Measurements from ENCODE around the gene CMSS1. TPM values are rescaled to one million over a fixed set of nuclear protein-coding genes. Genes with fewer than 3 reads are reported as not detected.

CMSS1 gene
- polyA plus RNA-seq, 1 donor from 2014 or later = 31.8 TPM

DNA sequence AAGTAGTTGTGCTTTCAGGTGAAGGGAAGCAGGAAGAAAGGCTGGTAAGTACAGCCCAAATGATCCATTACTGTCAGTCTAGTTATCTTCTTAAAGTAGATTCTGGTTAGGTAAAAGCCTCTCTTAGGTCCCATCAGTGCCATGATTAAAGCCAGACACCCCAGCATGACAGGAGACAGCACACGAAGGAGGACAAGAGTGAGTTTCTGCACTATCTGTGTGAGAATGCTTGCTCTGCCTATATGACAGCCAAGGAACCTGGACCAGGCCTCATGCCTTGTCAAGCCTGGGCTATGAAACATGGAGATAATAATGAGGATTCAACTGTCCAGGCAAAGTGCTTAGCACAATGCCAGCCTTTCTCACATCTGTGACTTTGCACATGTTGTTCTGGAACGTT is 310.1 kb downstream of the CMSS1 start:
- no peak overlapping the region for H3K9ac ChIP-seq (ENCODE audit: low read length)
- H2AFZ ChIP-seq (ENCODE audit: low read depth, low read length) = no peak overlapping the region
- no peaks in the 10 kb centered on the region for H3K36me3 ChIP-seq (ENCODE audit: insufficient read depth, low read length)
- H3K4me2 ChIP-seq (ENCODE audit: low read length) = no peak overlapping the region
- no peaks in the 10 kb centered on the region for H3F3A ChIP-seq (ENCODE audit: insufficient read depth, low read length, poor library complexity, severe bottlenecking)
- H3K79me2 ChIP-seq (replicated peaks; ENCODE audit: insufficient read depth, low read length) = no peaks in the 10 kb centered on the region
- no peak overlapping the region for H3K27ac ChIP-seq (ENCODE audit: low read length)
- H3K27me3 ChIP-seq (ENCODE audit: insufficient read depth, low read depth, low read length) = no peaks in the 10 kb centered on the region
- no peaks in the 10 kb centered on the region for H4K20me1 ChIP-seq (ENCODE audit: insufficient read depth)
- H3K9me2 ChIP-seq (ENCODE audit: insufficient read depth, low read length) = no peaks in the 10 kb centered on the region
- no peaks in the 10 kb centered on the region for H3K9me3 ChIP-seq (ENCODE audit: low read length)
- TF ChIP-seq, protein P1, sequence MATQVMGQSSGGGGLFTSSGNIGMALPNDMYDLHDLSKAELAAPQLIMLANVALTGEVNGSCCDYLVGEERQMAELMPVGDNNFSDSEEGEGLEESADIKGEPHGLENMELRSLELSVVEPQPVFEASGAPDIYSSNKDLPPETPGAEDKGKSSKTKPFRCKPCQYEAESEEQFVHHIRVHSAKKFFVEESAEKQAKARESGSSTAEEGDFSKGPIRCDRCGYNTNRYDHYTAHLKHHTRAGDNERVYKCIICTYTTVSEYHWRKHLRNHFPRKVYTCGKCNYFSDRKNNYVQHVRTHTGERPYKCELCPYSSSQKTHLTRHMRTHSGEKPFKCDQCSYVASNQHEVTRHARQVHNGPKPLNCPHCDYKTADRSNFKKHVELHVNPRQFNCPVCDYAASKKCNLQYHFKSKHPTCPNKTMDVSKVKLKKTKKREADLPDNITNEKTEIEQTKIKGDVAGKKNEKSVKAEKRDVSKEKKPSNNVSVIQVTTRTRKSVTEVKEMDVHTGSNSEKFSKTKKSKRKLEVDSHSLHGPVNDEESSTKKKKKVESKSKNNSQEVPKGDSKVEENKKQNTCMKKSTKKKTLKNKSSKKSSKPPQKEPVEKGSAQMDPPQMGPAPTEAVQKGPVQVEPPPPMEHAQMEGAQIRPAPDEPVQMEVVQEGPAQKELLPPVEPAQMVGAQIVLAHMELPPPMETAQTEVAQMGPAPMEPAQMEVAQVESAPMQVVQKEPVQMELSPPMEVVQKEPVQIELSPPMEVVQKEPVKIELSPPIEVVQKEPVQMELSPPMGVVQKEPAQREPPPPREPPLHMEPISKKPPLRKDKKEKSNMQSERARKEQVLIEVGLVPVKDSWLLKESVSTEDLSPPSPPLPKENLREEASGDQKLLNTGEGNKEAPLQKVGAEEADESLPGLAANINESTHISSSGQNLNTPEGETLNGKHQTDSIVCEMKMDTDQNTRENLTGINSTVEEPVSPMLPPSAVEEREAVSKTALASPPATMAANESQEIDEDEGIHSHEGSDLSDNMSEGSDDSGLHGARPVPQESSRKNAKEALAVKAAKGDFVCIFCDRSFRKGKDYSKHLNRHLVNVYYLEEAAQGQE (IDR thresholded peaks at IDR 0.05; ENCODE audit: borderline replicate concordance) = no peak
- TF ChIP-seq MXI1 (conservative IDR thresholded peaks at IDR 0.05; ENCODE audit: poor library complexity, severe bottlenecking) (no peak), POLR2AphosphoS5 (IDR thresholded peaks at IDR 0.05) (no peak), EZH2 (IDR thresholded peaks at IDR 0.05; ENCODE audit: borderline replicate concordance, insufficient read depth, low read length, poor library complexity, severe bottlenecking) (no peak)
- TF ChIP-seq, protein P2, sequence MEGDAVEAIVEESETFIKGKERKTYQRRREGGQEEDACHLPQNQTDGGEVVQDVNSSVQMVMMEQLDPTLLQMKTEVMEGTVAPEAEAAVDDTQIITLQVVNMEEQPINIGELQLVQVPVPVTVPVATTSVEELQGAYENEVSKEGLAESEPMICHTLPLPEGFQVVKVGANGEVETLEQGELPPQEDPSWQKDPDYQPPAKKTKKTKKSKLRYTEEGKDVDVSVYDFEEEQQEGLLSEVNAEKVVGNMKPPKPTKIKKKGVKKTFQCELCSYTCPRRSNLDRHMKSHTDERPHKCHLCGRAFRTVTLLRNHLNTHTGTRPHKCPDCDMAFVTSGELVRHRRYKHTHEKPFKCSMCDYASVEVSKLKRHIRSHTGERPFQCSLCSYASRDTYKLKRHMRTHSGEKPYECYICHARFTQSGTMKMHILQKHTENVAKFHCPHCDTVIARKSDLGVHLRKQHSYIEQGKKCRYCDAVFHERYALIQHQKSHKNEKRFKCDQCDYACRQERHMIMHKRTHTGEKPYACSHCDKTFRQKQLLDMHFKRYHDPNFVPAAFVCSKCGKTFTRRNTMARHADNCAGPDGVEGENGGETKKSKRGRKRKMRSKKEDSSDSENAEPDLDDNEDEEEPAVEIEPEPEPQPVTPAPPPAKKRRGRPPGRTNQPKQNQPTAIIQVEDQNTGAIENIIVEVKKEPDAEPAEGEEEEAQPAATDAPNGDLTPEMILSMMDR (IDR thresholded peaks at IDR 0.05; ENCODE audit: poor library complexity, severe bottlenecking) = no peak
- H3K4me3 ChIP-seq (ENCODE audit: low read length) = no peak overlapping the region

DNA sequence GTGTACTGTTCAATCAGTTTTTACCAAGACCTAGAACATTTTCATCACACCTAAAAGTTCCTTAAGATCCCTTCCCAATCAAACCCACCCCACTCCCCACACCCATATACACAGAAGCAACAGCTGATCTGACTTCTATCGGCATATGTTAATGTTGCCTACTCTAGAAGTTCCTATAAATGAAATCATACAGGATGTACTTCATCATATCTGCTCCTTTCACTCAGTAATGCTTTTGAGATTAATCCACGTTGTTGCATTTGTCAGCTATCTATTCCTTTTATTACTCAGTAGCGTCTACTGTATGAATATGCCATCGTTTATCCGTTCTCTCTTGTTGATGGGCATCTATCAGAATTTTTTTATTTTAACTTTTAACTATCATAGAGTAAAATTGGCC is 310.9 kb downstream of the CMSS1 start:
- Histone ChIP-seq H4K20me1 (ENCODE audit: insufficient read depth) (no peaks in the 10 kb centered on the region), H3K4me3 (ENCODE audit: low read length) (no peak overlapping the region), H3K36me3 (ENCODE audit: insufficient read depth, low read length) (no peaks in the 10 kb centered on the region), H3K9ac (ENCODE audit: low read length) (no peak overlapping the region), H3K27ac (ENCODE audit: low read length) (no peak overlapping the region), H3F3A (ENCODE audit: insufficient read depth, low read length, poor library complexity, severe bottlenecking) (no peaks in the 10 kb centered on the region), H3K4me2 (ENCODE audit: low read length) (no peak overlapping the region), H3K9me3 (ENCODE audit: low read length) (no peaks in the 10 kb centered on the region), H3K79me2 (replicated peaks; ENCODE audit: insufficient read depth, low read length) (no peaks in the 10 kb centered on the region), H3K27me3 (ENCODE audit: insufficient read depth, low read depth, low read length) (no peaks in the 10 kb centered on the region), H2AFZ (ENCODE audit: low read depth, low read length) (no peak overlapping the region), H3K9me2 (ENCODE audit: insufficient read depth, low read length) (no peaks in the 10 kb centered on the region)
- TF ChIP-seq RAD21 (conservative IDR thresholded peaks at IDR 0.05) (no peak), SMC3 (conservative IDR thresholded peaks at IDR 0.05; ENCODE audit: poor library complexity) (no peak), TAF1 (IDR thresholded peaks at IDR 0.05; ENCODE audit: low read depth) (no peak), EZH2 (IDR thresholded peaks at IDR 0.05; ENCODE audit: borderline replicate concordance, insufficient read depth, low read length, poor library complexity, severe bottlenecking) (no peak), POLR2AphosphoS5 (IDR thresholded peaks at IDR 0.05) (no peak), MXI1 (conservative IDR thresholded peaks at IDR 0.05; ENCODE audit: poor library complexity, severe bottlenecking) (no peak), EP300 (conservative IDR thresholded peaks at IDR 0.05; ENCODE audit: poor library complexity, severe bottlenecking) (no peak)
- TF ChIP-seq, protein P2 (IDR thresholded peaks at IDR 0.05; ENCODE audit: poor library complexity, severe bottlenecking) = no peak
- TF ChIP-seq, protein P1 (IDR thresholded peaks at IDR 0.05; ENCODE audit: borderline replicate concordance) = no peak
